ENCODE measurements around the gene ZNF497.

DNA sequence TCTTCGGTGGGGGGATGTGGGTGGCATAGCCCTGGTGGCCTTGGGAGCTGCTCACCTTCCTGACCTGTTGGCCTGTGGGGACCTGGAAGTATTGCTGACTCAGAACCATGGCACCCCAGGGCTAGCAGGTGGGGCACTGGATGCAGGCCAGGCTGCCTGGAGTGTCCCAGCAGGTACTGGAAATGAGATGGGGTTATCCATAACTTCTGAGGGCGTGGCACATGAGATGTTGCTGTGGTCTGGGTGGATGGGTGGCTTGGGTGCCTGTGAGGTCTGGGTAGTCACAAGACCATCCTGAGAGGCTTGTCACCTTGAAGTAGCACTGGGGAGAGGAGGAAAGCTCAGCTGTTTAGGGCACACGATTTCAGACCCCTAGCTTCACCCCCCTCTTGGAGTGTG, 32.3 kb upstream of the ZNF497 start:
- TF ChIP-seq, protein P1, sequence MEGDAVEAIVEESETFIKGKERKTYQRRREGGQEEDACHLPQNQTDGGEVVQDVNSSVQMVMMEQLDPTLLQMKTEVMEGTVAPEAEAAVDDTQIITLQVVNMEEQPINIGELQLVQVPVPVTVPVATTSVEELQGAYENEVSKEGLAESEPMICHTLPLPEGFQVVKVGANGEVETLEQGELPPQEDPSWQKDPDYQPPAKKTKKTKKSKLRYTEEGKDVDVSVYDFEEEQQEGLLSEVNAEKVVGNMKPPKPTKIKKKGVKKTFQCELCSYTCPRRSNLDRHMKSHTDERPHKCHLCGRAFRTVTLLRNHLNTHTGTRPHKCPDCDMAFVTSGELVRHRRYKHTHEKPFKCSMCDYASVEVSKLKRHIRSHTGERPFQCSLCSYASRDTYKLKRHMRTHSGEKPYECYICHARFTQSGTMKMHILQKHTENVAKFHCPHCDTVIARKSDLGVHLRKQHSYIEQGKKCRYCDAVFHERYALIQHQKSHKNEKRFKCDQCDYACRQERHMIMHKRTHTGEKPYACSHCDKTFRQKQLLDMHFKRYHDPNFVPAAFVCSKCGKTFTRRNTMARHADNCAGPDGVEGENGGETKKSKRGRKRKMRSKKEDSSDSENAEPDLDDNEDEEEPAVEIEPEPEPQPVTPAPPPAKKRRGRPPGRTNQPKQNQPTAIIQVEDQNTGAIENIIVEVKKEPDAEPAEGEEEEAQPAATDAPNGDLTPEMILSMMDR (conservative IDR thresholded peaks at IDR 0.05; ENCODE audit: low read depth, low read length), result no peak
- TF ChIP-seq EZH2 (IDR thresholded peaks at IDR 0.05; ENCODE audit: borderline replicate concordance, low read depth, low read length, poor library complexity, severe bottlenecking), result no peak
